Central memory CD8-positive, alpha-beta T cell (primary cell): ENCODE data around the gene CACNB4.
"Not testable (repeated sequence)": the region's sequence is repeated elsewhere in the genome, so short reads cannot be mapped to it uniquely, and the experiment has no call there.

Experiments
- ATAC-seq: fragments of 150-1000 bp; cut with Tn5 transposase; replicated peaks from 2 replicates; pipeline ENCODE4 v1.10.0; 2022; ENCODE audit warnings: mild to moderate bottlenecking, moderate FRiP score, moderate number of reproducible peaks; ENCODE audit not compliant: poor library complexity, severe bottlenecking; ENCODE audit errors: extremely low read depth
- DNase-seq, 2 donors: peaks; one replicate each; pipeline ENCODE4 v3.0.0; 2021; ENCODE audit warnings: low spot score in 2 of 2
- H3K27ac Mint-ChIP-seq: one replicate; pipeline ENCODE4 v1.8.0; 2022; ENCODE audit warnings: low read depth, mild to moderate bottlenecking, moderate library complexity, mixed read lengths
- H3K27me3 Mint-ChIP-seq: one replicate; pipeline ENCODE4 v1.8.0; 2022; ENCODE audit warnings: mixed read lengths
- H3K36me3 Mint-ChIP-seq: one replicate; pipeline ENCODE4 v1.8.0; 2022; ENCODE audit warnings: mild to moderate bottlenecking, moderate library complexity, mixed read lengths; ENCODE audit not compliant: insufficient read depth
- H3K4me1 Mint-ChIP-seq: one replicate; pipeline ENCODE4 v1.8.0; 2022; ENCODE audit warnings: mixed read lengths
- H3K4me3 Mint-ChIP-seq: one replicate; pipeline ENCODE4 v1.8.0; 2022; ENCODE audit warnings: mild to moderate bottlenecking, moderate library complexity, mixed read lengths
- H3K9me3 Mint-ChIP-seq: one replicate; pipeline ENCODE4 v1.8.0; 2022; ENCODE audit warnings: mixed read lengths

Gene CACNB4

GRCh38 chr2:151878655-151879563 is 219.9 kb downstream of the CACNB4 start:
- Mint-ChIP-seq H3K4me3 (no peak overlapping the region), H3K27ac (no peak overlapping the region), H3K9me3 (no peaks in the 10 kb centered on the region), H3K4me1 (no peaks in the 10 kb centered on the region), H3K36me3 (no peaks in the 10 kb centered on the region), H3K27me3 (peaks cover 10% of the 10 kb centered on the region)
- no peak for DNase-seq
- ATAC-seq, result no peak

- Mint-ChIP-seq H3K4me1 (no peaks in the 10 kb centered on the region), H3K27ac (no peak overlapping the region), H3K9me3 (no peaks in the 10 kb centered on the region), H3K36me3 (no peaks in the 10 kb centered on the region), H3K27me3 (peaks cover 15% of the 10 kb centered on the region), H3K4me3 (no peak overlapping the region)
- ATAC-seq, result no peak
- no peak for DNase-seq
These were observed 220.6 kb downstream of the CACNB4 start for GRCh38 chr2:151878204-151878603.

GRCh38 chr2:151875631-151876030 is 223.2 kb downstream of the CACNB4 start:
- not testable (repeated sequence) for H3K9me3 Mint-ChIP-seq, H3K4me3 Mint-ChIP-seq, DNase-seq, ATAC-seq, H3K27ac Mint-ChIP-seq, H3K4me1 Mint-ChIP-seq, H3K36me3 Mint-ChIP-seq
- peaks cover 22% of the 10 kb centered on the region for H3K27me3 Mint-ChIP-seq

- Mint-ChIP-seq H3K36me3 (no peaks in the 10 kb centered on the region), H3K4me3 (no peak overlapping the region), H3K27ac (no peak overlapping the region), H3K27me3 (peaks cover 45% of the 10 kb centered on the region), H3K9me3 (no peaks in the 10 kb centered on the region), H3K4me1 (no peaks in the 10 kb centered on the region)
- DNase-seq, result no peak
- no peak for ATAC-seq
These were observed 226.4 kb downstream of the CACNB4 start for GRCh38 chr2:151872463-151872862.

- no peaks in the 10 kb centered on the region for H3K9me3 Mint-ChIP-seq
- no peak overlapping the region for H3K27ac Mint-ChIP-seq
- DNase-seq (no peak), ATAC-seq (no peak)
- no peaks in the 10 kb centered on the region for H3K4me1 Mint-ChIP-seq
- peaks cover 48% of the 10 kb centered on the region for H3K27me3 Mint-ChIP-seq
- no peak overlapping the region for H3K4me3 Mint-ChIP-seq
- H3K36me3 Mint-ChIP-seq, result no peaks in the 10 kb centered on the region
These were observed 229.6 kb downstream of the CACNB4 start for GRCh38 chr2:151869291-151869690.

GRCh38 chr2:151862700-151863099 is 236.1 kb downstream of the CACNB4 start:
- no peak for DNase-seq
- peaks cover 11% of the 10 kb centered on the region for H3K27me3 Mint-ChIP-seq
- H3K4me1 Mint-ChIP-seq, result no peaks in the 10 kb centered on the region
- no peaks in the 10 kb centered on the region for H3K36me3 Mint-ChIP-seq
- no peak overlapping the region for H3K27ac Mint-ChIP-seq
- no peak for ATAC-seq
- no peak overlapping the region for H3K4me3 Mint-ChIP-seq
- no peaks in the 10 kb centered on the region for H3K9me3 Mint-ChIP-seq

GRCh38 chr2:151861174-151861573 is 237.7 kb downstream of the CACNB4 start:
- DNase-seq (no peak), ATAC-seq (no peak)
- Mint-ChIP-seq H3K4me1 (no peaks in the 10 kb centered on the region), H3K9me3 (no peaks in the 10 kb centered on the region), H3K27ac (no peak overlapping the region), H3K36me3 (no peaks in the 10 kb centered on the region), H3K27me3 (no peaks in the 10 kb centered on the region), H3K4me3 (no peak overlapping the region)

GRCh38 chr2:151860613-151861146 is 238.2 kb downstream of the CACNB4 start:
- no peaks in the 10 kb centered on the region for H3K27me3 Mint-ChIP-seq
- H3K4me1 Mint-ChIP-seq, result no peaks in the 10 kb centered on the region
- no peak overlapping the region for H3K27ac Mint-ChIP-seq
- no peak for ATAC-seq
- no peak for DNase-seq
- H3K4me3 Mint-ChIP-seq, result no peak overlapping the region
- no peaks in the 10 kb centered on the region for H3K9me3 Mint-ChIP-seq
- H3K36me3 Mint-ChIP-seq, result no peaks in the 10 kb centered on the region

- no peak for ATAC-seq
- DNase-seq, result no peak
- Mint-ChIP-seq H3K27ac (no peak overlapping the region), H3K4me1 (no peaks in the 10 kb centered on the region), H3K36me3 (no peaks in the 10 kb centered on the region), H3K27me3 (no peaks in the 10 kb centered on the region), H3K9me3 (no peaks in the 10 kb centered on the region), H3K4me3 (no peak overlapping the region)
These were observed 238.6 kb downstream of the CACNB4 start for GRCh38 chr2:151860210-151860609.

GRCh38 chr2:151857650-151858049 is 241.2 kb downstream of the CACNB4 start:
- ATAC-seq, result no peak
- no peaks in the 10 kb centered on the region for H3K4me1 Mint-ChIP-seq

GRCh38 chr2:151855111-151855510 is 243.7 kb downstream of the CACNB4 start:
- H3K27ac Mint-ChIP-seq, result no peak overlapping the region
- no peaks in the 10 kb centered on the region for H3K36me3 Mint-ChIP-seq
- no peaks in the 10 kb centered on the region for H3K9me3 Mint-ChIP-seq
- DNase-seq (no peak), ATAC-seq (no peak)
- H3K27me3 Mint-ChIP-seq, result no peaks in the 10 kb centered on the region
- no peak overlapping the region for H3K4me3 Mint-ChIP-seq
- no peaks in the 10 kb centered on the region for H3K4me1 Mint-ChIP-seq

More at GRCh38 chr2:151857650-151858049, 241.2 kb downstream of the CACNB4 start:
- Mint-ChIP-seq H3K27ac (no peak overlapping the region), H3K27me3 (no peaks in the 10 kb centered on the region), H3K9me3 (no peaks in the 10 kb centered on the region), H3K36me3 (no peaks in the 10 kb centered on the region), H3K4me3 (no peak overlapping the region)
- no peak for DNase-seq

GRCh38 chr2:151853070-151853758 is 245.6 kb downstream of the CACNB4 start:
- no peak for DNase-seq
- Mint-ChIP-seq H3K27me3 (peaks cover 2% of the 10 kb centered on the region), H3K9me3 (no peaks in the 10 kb centered on the region), H3K36me3 (no peaks in the 10 kb centered on the region), H3K4me1 (no peaks in the 10 kb centered on the region), H3K4me3 (no peak overlapping the region), H3K27ac (no peak overlapping the region)
- no peak for ATAC-seq
